Vagina (tissue), 1 donor: ENCODE results near the gene UPB1. TPM values are rescaled to one million over a fixed set of nuclear protein-coding genes. Genes with fewer than 3 reads are reported as not detected.

Experiments
- total RNA-seq: library from RNA; depleted of rRNA; stranded (reverse); fragments of >200 nt; gene quantifications from one replicate; pipeline ENCODE4 v1.2.3, GENCODE V29; 2016

UPB1 gene
- total RNA-seq, 1 donor from 2014 or later, result not detected

Other genes starting within 250 kb of the UPB1 start
- gene SPECC1L, start 224.5 kb upstream of the UPB1 start, total RNA-seq, result 38.8 TPM
- 5.2 TPM for gene ADORA2A, start 67.7 kb upstream of the UPB1 start, total RNA-seq
- 81.8 TPM for gene GUCD1, start 59.8 kb downstream of the UPB1 start, total RNA-seq
- 125 TPM for gene SNRPD3, start 60.7 kb downstream of the UPB1 start, total RNA-seq
- gene LRRC75B, start 97.7 kb downstream of the UPB1 start, total RNA-seq, result 17.9 TPM
- gene GGT1, start 107.9 kb downstream of the UPB1 start, total RNA-seq, result 4.9 TPM